Hepatocyte (in vitro differentiated cells): ENCODE results near the gene LINC00632.

ENCODE experiments used
- CTCF ChIP-seq: fragments of 200-600 bp; sonication (generic); IDR thresholded peaks from 2 replicates; pipeline ENCODE4 v1.5.1; 2016; ENCODE audit warnings: antibody characterized with exemption, mild to moderate bottlenecking; ENCODE audit not compliant: poor library complexity
- EZH2 ChIP-seq: fragments of 200-600 bp; sonication (generic); IDR thresholded peaks from 2 replicates; pipeline ENCODE4 v1.6.1; 2016; ENCODE audit warnings: antibody characterized with exemption, mild to moderate bottlenecking, borderline replicate concordance

- TF ChIP-seq CTCF (peak; percentile 38), EZH2 (no peak)
Measured at GRCh38 chrX:140664939-140665338, 44.6 kb upstream of the LINC00632 start.
